Skeletal muscle tissue (tissue), 4 donors: ENCODE results near the gene ROCK2. TPM values are rescaled to one million over a fixed set of nuclear protein-coding genes. Genes with fewer than 3 reads are reported as not detected.

Source experiments
- H3K27ac ChIP-seq: one replicate; pipeline ENCODE4 v1.7.0; 2013; ENCODE audit warnings: mild to moderate bottlenecking, low read depth, low read length, inconsistent platforms
- H3K27me3 ChIP-seq, 3 donors: one replicate each; pipeline ENCODE4 v1.7.0; 2013; ENCODE audit warnings: low read length in 3 of 3; ENCODE audit not compliant: control insufficient read depth in 3 of 3, insufficient read depth in 3 of 3
- H3K36me3 ChIP-seq, 3 donors: one replicate each; pipeline ENCODE4 v1.7.0; 2013; ENCODE audit warnings: low read length in 3 of 3; ENCODE audit not compliant: control insufficient read depth in 3 of 3, insufficient read depth in 3 of 3
- H3K4me1 ChIP-seq, 3 donors: one replicate each; pipeline ENCODE4 v1.7.0; 2013; ENCODE audit warnings: low read length in 3 of 3, mild to moderate bottlenecking in 3 of 3; ENCODE audit not compliant: control insufficient read depth in 3 of 3, insufficient read depth in 3 of 3
- H3K4me3 ChIP-seq, 3 donors: one replicate each; pipeline ENCODE4 v1.7.0; 2013; ENCODE audit warnings: low read length in 3 of 3
- H3K9ac ChIP-seq, 3 donors: one replicate each; pipeline ENCODE4 v1.7.0; 2013; ENCODE audit warnings: low read length in 3 of 3, mild to moderate bottlenecking in 3 of 3, moderate library complexity in 2 of 3, low read depth in 1 of 3
- H3K9me3 ChIP-seq, 3 donors: one replicate each; pipeline ENCODE4 v1.7.0; 2013; ENCODE audit warnings: low read length in 3 of 3; ENCODE audit not compliant: control insufficient read depth in 3 of 3
- total RNA-seq: library from RNA; depleted of rRNA; stranded (reverse); fragments of >200 nt; gene quantifications from one replicate; pipeline ENCODE4 v1.2.3, GENCODE V29; 2014
- donor health status: Osteomylitis.

Gene ROCK2
- total RNA-seq, 1 donor from 2014 or later = 37.1 TPM

DNA sequence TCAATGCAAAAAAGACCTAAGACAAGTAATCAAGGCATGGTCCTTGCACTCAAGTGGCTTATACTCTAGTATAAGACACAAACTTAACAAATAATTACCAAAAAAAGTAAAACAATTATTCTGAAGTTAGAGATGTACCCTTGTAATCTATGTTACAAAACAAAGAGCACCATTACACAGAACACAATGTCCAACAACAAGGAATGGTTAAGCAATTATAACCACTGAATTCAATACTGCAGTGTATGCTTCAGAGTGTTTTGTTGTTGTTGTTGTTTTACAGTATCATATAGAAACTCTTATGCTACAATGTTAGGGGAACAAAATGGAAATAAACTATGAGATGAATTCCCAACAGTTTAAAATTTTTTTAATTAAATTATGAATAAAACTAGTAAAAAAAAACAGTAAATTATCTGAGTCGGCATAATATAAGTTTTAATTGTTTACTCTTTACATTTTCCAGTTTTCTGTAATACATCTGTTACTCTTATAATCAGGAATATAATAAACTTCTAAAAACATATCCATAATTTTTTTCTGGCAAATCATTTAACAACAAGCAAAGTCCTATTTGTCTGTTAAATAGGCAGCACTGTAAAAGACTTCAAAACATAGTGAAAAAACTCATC, 29.2 kb downstream of the ROCK2 start:
- no peak overlapping the region for H3K4me3 ChIP-seq
- no peaks in the 10 kb centered on the region for H3K27me3 ChIP-seq
- no peaks in the 10 kb centered on the region for H3K36me3 ChIP-seq
- H3K27ac ChIP-seq = no peak overlapping the region
- peaks cover 9 to 21% (median 14%) of the 10 kb centered on the region in 3 donors for H3K4me1 ChIP-seq
- no peaks in the 10 kb centered on the region for H3K9me3 ChIP-seq
- H3K9ac ChIP-seq = no peak overlapping the region

DNA sequence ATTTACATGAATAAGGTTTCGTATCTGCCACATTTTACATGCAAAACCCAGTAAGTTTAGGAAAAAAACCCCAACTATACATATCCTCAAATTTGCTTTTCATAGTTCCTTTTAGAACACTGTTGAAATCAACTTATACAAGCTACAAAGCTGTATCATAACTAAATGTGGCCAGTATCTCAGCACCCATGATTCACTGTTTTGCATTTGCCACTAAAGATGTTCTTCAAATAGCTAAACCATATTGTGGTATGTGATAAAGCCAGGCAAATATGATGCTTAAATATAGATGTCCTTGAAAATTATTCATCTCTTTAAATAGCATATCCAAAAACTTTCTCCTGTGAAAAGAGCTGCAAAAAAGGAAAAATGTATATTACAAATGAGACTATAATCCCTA, 29.9 kb downstream of the ROCK2 start:
- Histone ChIP-seq H3K4me1 (peaks cover 4 to 17% (median 12%) of the 10 kb centered on the region in 3 donors), H3K36me3 (no peaks in the 10 kb centered on the region), H3K27ac (no peak overlapping the region), H3K27me3 (no peaks in the 10 kb centered on the region), H3K9me3 (no peaks in the 10 kb centered on the region), H3K9ac (no peak overlapping the region), H3K4me3 (no peak overlapping the region)

DNA sequence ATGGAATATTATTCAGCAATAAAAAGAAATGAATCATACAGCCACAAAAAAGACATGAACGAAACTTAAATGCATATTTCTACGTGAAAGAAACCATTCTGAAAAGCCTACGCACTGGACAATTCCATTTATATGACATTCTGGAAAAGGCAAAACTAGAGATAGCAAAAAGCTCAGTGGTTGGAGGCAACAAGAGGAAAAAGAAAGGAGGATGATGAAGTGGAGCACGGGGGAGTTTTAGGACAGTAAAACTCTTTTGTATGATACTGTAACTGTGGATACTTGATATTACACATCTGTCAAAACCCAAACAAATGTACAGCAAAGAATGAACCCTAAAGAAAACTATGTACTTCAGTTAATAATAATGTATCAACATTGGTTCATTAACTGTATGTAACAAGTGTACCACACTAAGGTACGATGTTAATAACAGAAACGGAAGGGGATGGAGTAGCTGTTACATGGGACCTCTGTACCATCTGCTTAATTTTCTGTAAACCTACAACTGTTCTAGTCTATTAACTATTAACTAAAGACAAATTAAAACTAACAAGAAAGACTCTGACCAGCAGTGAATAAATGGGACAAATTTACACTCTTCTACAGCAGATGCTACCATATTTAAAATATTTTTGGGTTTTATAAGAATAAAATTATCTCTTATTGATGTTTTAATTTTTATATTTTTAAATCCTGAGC, 31.5 kb downstream of the ROCK2 start:
- Histone ChIP-seq H3K9ac (no peak overlapping the region), H3K27me3 (no peaks in the 10 kb centered on the region), H3K27ac (no peak overlapping the region), H3K36me3 (no peaks in the 10 kb centered on the region), H3K4me1 (peaks cover 4 to 17% (median 12%) of the 10 kb centered on the region in 3 donors), H3K4me3 (no peak overlapping the region), H3K9me3 (no peaks in the 10 kb centered on the region)

- Histone ChIP-seq H3K36me3 (no peaks in the 10 kb centered on the region), H3K27ac (no peak overlapping the region), H3K4me3 (no peak overlapping the region), H3K27me3 (no peaks in the 10 kb centered on the region), H3K9ac (no peak overlapping the region), H3K9me3 (no peaks in the 10 kb centered on the region), H3K4me1 (peaks cover 7 to 14% (median 13%) of the 10 kb centered on the region in 3 donors)
Observed at GRCh38 chr2:11311543-11311942, 32.9 kb downstream of the ROCK2 start.

GRCh38 chr2:11310212-11310611, 34.2 kb downstream of the ROCK2 start:
- Histone ChIP-seq H3K27ac (no peak overlapping the region), H3K4me3 (no peak overlapping the region), H3K27me3 (no peaks in the 10 kb centered on the region), H3K36me3 (no peaks in the 10 kb centered on the region), H3K4me1 (peaks cover 17 to 21% (median 19%) of the 10 kb centered on the region in 3 donors), H3K9me3 (no peaks in the 10 kb centered on the region), H3K9ac (no peak overlapping the region)

GRCh38 chr2:11309706-11310105, 34.7 kb downstream of the ROCK2 start:
- H3K27me3 ChIP-seq = no peaks in the 10 kb centered on the region
- H3K9me3 ChIP-seq = no peaks in the 10 kb centered on the region
- no peak overlapping the region for H3K4me3 ChIP-seq
- no peak overlapping the region for H3K9ac ChIP-seq
- H3K27ac ChIP-seq = no peak overlapping the region
- H3K36me3 ChIP-seq = no peaks in the 10 kb centered on the region
- H3K4me1 ChIP-seq = peaks cover 18 to 19% (median 18%) of the 10 kb centered on the region in 3 donors

DNA sequence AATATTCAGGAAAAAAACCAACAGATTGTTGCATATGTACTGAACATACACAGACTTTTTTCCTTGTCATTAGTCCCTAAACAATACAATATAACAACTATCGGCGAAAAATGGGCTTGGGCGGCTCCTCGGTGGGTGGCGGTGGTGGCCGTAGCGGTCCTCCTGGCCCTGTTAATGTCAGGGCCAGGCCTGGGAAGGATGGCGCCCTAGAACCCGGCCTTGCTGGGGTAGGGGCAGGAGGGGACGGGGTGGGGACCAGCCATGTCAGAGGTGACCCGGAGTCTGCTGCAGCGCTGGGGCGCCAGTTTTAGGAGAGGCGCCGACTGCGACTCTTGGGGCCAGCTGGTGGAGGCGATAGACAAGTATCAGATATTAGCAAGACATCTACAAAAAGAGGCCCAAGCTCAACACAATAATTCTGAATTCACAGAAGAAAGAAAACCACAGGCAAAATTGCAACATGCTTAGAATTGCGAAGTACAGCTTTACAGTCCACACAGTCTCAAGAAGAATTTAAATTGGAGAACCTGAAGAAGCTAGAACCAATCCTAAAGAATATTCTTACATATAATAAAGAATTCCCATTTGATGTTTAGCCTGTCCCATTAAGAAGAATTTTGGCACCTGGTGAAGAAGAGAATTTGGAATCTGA, 36.5 kb downstream of the ROCK2 start:
- Histone ChIP-seq H3K9ac (no peak overlapping the region), H3K36me3 (no peaks in the 10 kb centered on the region), H3K9me3 (no peaks in the 10 kb centered on the region), H3K27me3 (no peaks in the 10 kb centered on the region), H3K4me1 (peaks cover 15 to 20% (median 18%) of the 10 kb centered on the region in 3 donors), H3K4me3 (no peak overlapping the region), H3K27ac (no peak overlapping the region)

- Histone ChIP-seq H3K9ac (no peak overlapping the region), H3K4me1 (peaks cover 12 to 20% (median 15%) of the 10 kb centered on the region in 3 donors), H3K27ac (no peak overlapping the region)
Observed at GRCh38 chr2:11305958-11306357, 38.5 kb downstream of the ROCK2 start.

DNA sequence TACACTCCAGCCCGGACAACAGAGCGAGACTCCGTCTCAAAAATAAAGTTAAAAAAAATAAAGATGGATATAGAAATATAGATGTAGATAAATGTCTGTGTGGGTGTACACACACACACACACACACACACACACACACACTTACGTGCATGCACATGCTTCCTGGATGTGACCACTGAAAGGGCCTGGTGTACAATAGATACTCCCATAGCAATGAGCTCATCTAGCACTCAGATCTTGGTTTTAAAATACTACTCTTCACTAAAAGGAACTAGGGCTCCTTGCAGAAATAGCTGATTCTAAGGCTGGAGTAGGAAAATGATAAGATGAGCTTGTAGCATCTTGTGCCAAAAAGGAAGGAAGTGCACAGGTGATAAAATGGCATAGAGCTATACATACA, 39.1 kb downstream of the ROCK2 start:
- Histone ChIP-seq H3K36me3 (no peaks in the 10 kb centered on the region), H3K9me3 (no peaks in the 10 kb centered on the region), H3K9ac (no peak overlapping the region), H3K27me3 (no peaks in the 10 kb centered on the region), H3K4me1 (peaks cover 12 to 20% (median 15%) of the 10 kb centered on the region in 3 donors), H3K27ac (no peak overlapping the region), H3K4me3 (no peak overlapping the region)

More at GRCh38 chr2:11305958-11306357, 38.5 kb downstream of the ROCK2 start:
- Histone ChIP-seq H3K4me3 (no peak overlapping the region), H3K27me3 (no peaks in the 10 kb centered on the region), H3K9me3 (no peaks in the 10 kb centered on the region), H3K36me3 (no peaks in the 10 kb centered on the region)

DNA sequence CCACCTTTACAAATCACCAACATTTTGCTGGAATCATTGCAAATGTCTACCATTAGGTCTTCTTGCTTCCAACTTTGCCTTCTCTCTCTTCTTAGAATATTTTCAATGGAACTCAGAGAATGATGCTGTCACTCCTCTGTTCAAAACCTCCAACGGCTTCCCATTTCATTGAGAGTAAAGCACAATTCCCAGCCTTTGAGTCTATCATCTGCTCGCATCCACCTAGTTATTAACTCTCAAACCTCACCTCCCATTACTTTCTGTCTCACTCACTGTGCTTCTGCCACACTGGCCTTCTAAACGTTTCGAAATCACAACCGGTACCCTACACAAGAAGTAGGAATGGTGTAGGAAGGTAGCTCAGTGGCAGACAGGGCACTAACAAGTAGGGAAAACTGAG, 40.0 kb downstream of the ROCK2 start:
- peaks cover 12 to 20% (median 12%) of the 10 kb centered on the region in 3 donors for H3K4me1 ChIP-seq
- no peaks in the 10 kb centered on the region for H3K9me3 ChIP-seq
- no peaks in the 10 kb centered on the region for H3K27me3 ChIP-seq

More for the DNA sequence above, 40.0 kb downstream of the ROCK2 start:
- H3K27ac ChIP-seq = no peak overlapping the region
- no peak overlapping the region for H3K9ac ChIP-seq
- H3K4me3 ChIP-seq = no peak overlapping the region
- H3K36me3 ChIP-seq = no peaks in the 10 kb centered on the region
